Adipocyte (in vitro differentiated cells): ENCODE measurements around the gene RELL2.

Experiments used
- DNase-seq: peaks from one replicate; pipeline ENCODE4 v3.0.0-alpha.2; 2015; ENCODE audit warnings: low read depth
- H3K27me3 ChIP-seq: replicated peaks from 2 replicates; pipeline ENCODE4 v1.7.0; 2013; ENCODE audit warnings: mild to moderate bottlenecking, low read length, moderate library complexity; ENCODE audit not compliant: control insufficient read depth, insufficient read depth
- H3K36me3 ChIP-seq: 2 replicates; pipeline ENCODE4 v1.7.0; 2013; ENCODE audit warnings: low read length, mild to moderate bottlenecking, moderate library complexity; ENCODE audit not compliant: control insufficient read depth, insufficient read depth, severe bottlenecking
- H3K4me1 ChIP-seq: 2 replicates; pipeline ENCODE4 v1.7.0; 2013; ENCODE audit warnings: mild to moderate bottlenecking, low read length, moderate library complexity; ENCODE audit not compliant: control insufficient read depth, insufficient read depth
- H3K4me3 ChIP-seq: 2 replicates; pipeline ENCODE4 v1.7.0; 2013; ENCODE audit warnings: mild to moderate bottlenecking, low read length, moderate library complexity
- H3K9ac ChIP-seq: 2 replicates; pipeline ENCODE4 v1.7.0; 2013; ENCODE audit warnings: mild to moderate bottlenecking, low read length, moderate library complexity
- H3K9me3 ChIP-seq: 2 replicates; pipeline ENCODE4 v1.7.0; 2013; ENCODE audit warnings: mild to moderate bottlenecking, low read length, moderate library complexity; ENCODE audit not compliant: control insufficient read depth

The RELL2 gene, protein sequence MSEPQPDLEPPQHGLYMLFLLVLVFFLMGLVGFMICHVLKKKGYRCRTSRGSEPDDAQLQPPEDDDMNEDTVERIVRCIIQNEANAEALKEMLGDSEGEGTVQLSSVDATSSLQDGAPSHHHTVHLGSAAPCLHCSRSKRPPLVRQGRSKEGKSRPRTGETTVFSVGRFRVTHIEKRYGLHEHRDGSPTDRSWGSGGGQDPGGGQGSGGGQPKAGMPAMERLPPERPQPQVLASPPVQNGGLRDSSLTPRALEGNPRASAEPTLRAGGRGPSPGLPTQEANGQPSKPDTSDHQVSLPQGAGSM

DNA sequence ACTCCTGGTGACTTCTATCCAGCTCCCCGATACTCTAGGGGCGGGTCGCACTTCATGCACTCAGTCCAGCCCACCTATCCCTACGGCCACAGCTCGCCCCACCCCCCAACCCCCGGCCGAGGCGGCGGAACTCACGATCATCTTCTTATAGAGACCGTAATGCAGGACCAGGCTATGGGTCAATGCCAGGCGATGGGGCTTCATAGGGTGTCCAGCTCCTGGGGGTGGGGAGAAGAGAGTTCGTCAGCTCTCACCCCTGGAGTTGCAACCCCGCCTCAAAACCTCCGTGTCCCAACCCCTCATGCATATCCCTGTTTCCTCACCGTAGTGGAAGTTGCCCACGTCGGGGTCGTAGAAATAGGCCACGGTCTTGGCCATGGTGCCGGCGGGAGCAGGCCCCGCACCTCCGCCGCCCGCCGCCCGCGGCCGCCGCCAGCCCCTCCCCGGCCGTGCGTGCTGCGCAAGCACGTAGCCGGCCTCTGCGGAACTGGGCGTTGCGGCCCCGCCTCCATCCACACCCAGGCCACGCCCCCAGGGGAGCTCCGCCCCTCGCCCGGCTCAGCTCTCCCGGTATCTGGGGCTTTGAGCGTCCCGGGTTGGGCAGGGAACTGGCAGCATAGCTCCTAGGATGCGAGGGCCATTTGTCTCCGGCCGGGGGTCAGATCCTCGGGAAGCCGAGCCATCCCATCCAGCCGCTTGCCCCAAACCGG is at the start of gene RELL2, which contains the start of gene HDAC3:
TSS of gene RELL2 (plus strand) at position 585 of the 710 bp plus-strand sequence. CDS start 1,229 bp downstream, outside the sequence.
TSS of gene HDAC3 (minus strand) at position 437 of the 710 bp plus-strand sequence. CDS start at position 378, 59 bp downstream.
- Histone ChIP-seq H3K36me3 (no peaks in the 10 kb centered on the region), H3K27me3 (no peaks in the 10 kb centered on the region), H3K4me3 (peak within 1 kb of the TSS; percentile 96), H3K4me1 (peaks cover 17% of the 10 kb centered on the region), H3K9me3 (no peaks in the 10 kb centered on the region), H3K9ac (peak within 1 kb of the TSS; percentile 97)
- peak; percentile 98 for DNase-seq

DNA sequence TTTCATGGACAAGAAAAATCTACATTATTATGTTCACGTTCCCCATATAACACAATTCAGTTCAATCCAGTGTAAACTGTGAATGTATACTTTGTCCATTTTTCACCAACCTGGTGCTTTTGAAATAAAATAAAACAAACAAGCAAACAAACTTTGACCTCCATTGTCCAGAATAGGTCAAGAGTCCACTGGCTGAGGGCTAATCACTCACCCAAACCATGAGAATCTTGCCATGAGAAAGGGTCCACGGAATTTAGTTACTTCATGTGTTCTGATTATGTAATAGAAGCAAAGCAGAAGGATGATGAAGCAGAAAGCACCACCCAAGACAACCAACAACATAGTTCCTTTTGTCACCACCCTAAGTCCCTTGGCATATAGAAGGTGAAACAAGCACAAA is 46.7 kb upstream of the RELL2 start:
- H3K4me1 ChIP-seq: peaks cover 6% of the 10 kb centered on the region
- no peak for DNase-seq
- no peak overlapping the region for H3K9ac ChIP-seq
- H3K9me3 ChIP-seq: no peaks in the 10 kb centered on the region
- H3K36me3 ChIP-seq: peaks cover 11% of the 10 kb centered on the region
- H3K4me3 ChIP-seq: no peak overlapping the region
- H3K27me3 ChIP-seq: no peaks in the 10 kb centered on the region

DNA sequence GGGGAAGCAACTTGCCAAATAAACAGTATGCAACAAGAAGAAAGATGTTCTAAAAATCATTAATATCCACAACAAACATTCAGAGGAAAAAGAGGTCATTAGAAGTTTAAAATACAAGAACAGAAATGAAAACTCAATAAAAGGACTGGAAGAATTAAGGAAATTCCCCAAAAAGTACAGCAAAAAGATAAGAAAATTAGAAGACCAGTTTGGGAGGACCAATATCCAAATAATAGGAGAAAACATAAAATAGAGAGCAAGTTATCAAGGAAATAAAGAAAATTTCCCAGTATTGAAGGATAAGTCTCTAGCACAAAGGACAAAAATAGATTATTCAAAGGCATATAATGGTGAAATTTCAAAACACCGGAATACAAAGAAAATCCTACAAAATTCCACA is 39.9 kb upstream of the RELL2 start:
- Histone ChIP-seq H3K9ac (no peak overlapping the region), H3K4me1 (peaks cover 9% of the 10 kb centered on the region), H3K4me3 (no peak overlapping the region), H3K36me3 (no peaks in the 10 kb centered on the region), H3K27me3 (no peaks in the 10 kb centered on the region), H3K9me3 (no peaks in the 10 kb centered on the region)
- DNase-seq: no peak

DNA sequence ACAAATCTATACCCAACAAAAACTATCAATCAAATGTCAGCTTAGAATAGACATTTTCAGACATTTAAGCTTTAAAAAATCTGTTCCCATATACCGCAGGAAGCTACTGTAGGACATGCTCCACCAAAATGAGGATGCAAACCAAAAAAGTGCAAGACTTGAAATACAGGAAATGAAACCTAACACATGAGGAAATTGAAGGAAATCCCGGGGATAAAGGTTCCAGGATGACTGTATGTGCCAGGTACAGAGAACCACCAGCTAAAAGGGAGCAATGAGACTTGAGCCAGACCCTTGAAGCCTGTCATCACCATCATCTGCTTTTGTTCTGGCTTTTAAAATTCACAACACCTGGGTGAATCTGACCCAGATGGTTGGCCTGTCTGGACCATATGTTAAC is 39.4 kb upstream of the RELL2 start:
- no peak overlapping the region for H3K4me3 ChIP-seq
- H3K4me1 ChIP-seq: peaks cover 9% of the 10 kb centered on the region

DNA sequence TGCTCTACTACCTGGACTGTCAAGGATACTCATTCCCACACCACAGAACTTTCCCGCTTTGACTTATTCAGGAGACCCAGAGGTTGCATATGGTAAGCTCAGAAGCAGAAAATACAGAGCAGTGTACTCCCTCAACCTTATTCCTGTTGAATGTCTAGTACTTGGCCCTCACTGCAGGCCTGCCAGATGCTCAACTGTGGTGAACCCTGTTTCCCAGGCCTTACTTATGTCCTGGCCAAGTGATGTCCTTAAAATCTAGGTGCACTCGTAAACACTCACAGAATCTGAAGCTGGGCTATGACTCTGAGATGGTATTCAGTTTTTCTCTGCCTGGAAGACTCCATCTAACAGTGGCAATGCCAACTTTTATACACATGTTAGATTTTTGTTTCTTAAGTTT is 39.0 kb upstream of the RELL2 start:
- DNase-seq: no peak
- no peaks in the 10 kb centered on the region for H3K9me3 ChIP-seq
- no peaks in the 10 kb centered on the region for H3K36me3 ChIP-seq
- H3K27me3 ChIP-seq: no peaks in the 10 kb centered on the region
- H3K4me1 ChIP-seq: peaks cover 9% of the 10 kb centered on the region
- no peak overlapping the region for H3K9ac ChIP-seq
- no peak overlapping the region for H3K4me3 ChIP-seq

More for the DNA sequence above, 39.4 kb upstream of the RELL2 start:
- DNase-seq: no peak
- Histone ChIP-seq H3K9me3 (no peaks in the 10 kb centered on the region), H3K36me3 (no peaks in the 10 kb centered on the region), H3K27me3 (no peaks in the 10 kb centered on the region), H3K9ac (no peak overlapping the region)

DNA sequence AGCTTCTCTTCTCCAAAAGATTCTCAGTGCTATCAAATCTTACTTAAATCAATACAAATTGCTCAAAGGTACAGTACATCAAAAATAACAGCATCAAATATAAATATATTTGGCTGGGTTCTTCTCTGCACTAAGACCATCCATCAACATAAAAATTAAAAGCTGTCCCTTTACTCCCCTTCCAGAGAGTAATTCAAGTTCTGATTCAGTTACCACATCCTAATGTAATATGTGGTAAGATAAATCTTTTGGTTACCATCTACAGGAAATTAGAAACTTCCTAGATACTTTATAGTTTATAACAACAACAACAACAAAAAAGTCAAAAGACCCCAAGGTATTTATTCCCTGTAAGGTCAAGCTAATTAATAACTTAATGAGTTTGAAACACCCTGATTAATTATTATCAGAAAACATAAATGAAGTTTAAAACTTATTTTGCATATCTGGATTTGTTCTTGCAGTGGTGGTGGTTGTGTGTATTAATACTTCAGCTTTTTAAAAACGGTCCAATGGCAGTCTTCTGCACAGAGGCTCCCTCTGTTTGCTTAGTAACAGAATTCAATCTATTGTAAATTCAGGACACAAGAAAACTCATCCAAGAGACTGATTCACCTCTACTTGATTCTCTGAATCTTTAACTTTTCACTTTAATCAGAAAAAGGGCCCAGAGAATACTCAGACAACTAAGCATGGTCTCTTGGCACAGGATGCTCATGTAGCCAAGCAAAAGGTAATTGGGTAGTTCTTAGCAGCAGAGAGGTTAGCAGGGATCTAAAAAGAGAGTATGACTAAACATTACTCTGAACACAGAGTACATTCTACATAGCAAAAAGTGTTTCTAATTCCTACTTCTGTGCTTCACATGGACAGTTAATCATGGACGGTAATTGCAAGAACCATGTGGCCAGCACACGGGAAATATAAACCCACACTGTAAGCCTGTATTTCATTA is 38.1 kb upstream of the RELL2 start:
- H3K4me3 ChIP-seq: no peak overlapping the region
- no peaks in the 10 kb centered on the region for H3K27me3 ChIP-seq
- H3K9ac ChIP-seq: no peak overlapping the region
- H3K9me3 ChIP-seq: no peaks in the 10 kb centered on the region
- no peaks in the 10 kb centered on the region for H3K36me3 ChIP-seq
- peaks cover 10% of the 10 kb centered on the region for H3K4me1 ChIP-seq
- DNase-seq: peak; percentile 30

DNA sequence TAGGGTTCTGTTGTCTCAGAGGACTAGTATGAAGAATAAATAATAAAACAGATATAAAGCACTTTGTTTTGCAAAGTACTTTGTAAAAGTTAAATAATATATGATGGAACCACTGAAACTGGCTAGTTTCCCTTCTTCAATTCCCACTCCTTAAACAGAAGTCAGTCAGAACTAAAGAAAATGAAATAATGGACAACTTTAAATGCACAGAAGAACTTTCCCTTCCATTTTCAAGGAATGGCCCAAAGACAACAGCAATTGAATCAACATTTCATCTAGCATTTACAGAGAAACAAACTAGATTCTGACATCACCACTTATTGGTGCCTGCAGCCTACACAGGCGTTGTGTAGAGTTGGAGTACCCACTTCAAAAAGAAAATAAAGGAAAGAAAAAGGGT is 34.2 kb upstream of the RELL2 start:
- no peaks in the 10 kb centered on the region for H3K9me3 ChIP-seq
- no peak overlapping the region for H3K4me3 ChIP-seq
- no peak for DNase-seq
- H3K36me3 ChIP-seq: no peaks in the 10 kb centered on the region
- no peak overlapping the region for H3K9ac ChIP-seq
- no peaks in the 10 kb centered on the region for H3K27me3 ChIP-seq
- H3K4me1 ChIP-seq: peaks cover 33% of the 10 kb centered on the region

DNA sequence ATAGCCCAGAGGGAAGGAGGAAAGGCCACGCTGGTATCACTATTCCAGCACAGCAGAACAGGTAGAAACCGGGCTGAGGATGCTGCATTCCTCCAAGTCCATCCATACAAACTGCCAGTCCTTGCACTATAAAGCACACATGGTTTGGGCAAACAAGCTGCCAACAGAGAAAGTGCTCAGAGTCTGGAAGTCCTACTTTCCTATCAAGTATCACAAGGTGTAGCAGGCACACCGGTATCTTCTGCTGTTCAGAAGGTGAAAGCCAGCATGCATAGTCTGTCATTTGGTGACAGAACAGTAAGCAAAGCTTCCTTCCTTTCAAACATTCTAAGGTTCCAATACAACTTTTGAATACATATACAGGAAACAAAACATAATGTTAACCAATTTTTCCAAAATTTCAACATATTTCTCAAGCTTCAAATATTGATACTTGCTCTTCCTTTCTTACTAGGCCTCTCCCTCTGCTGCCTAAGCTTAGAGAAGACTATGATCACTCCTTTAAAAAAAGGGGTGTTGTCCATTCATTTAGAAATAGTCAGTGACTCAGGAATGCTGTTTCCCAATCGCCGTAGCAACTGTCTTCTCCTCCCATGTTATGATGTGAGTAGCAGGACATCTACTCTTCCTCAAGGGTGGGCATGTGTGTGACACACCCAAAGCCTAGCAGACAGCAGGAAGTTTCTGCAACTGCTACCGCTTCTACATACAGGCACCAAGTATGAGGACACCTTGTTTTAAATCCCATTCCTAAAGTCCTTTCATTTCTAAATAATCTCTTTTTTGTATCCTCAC is 32.7 kb upstream of the RELL2 start:
- H3K4me3 ChIP-seq: peak overlapping the region; percentile 66

DNA sequence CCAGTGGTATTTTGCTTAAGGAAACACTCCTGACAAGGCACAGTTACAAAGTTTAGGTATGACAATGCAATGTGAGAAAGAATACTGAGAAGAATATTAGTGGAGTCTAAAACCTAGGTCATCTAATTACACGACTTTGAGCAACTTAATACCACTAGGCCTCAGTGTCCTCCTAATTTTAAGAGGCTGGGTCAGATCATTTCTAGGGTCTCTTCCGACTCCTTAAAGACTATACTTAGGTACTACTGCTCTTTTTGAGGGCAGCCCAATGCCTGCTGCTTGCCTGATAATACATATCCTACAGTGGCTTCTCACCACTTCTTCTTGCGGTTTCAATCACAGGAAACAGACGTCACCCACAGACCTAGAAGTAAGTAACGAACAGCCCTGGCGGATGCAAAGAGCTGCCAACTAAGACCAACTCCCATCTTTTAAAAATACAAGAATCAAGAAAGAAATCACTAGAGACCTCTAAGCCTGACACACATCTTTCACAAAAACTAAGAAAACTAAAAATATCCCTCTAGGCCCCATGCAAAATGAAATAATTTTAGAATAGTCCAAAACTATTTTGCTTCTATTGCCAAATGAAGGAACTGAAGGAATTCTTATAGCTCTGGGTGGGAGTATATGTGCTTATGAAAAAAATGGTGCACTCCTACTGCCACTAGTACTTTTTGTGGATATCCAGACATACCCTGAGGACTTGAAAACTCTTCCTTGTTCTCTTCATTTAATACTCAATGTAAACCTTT is 31.1 kb upstream of the RELL2 start:
- Histone ChIP-seq H3K4me3 (peak overlapping the region; percentile 0), H3K27me3 (no peaks in the 10 kb centered on the region), H3K9ac (peak overlapping the region; percentile 52), H3K36me3 (no peaks in the 10 kb centered on the region), H3K4me1 (peaks cover 24% of the 10 kb centered on the region), H3K9me3 (no peaks in the 10 kb centered on the region)
- no peak for DNase-seq

More for the DNA sequence above, 32.7 kb upstream of the RELL2 start:
- Histone ChIP-seq H3K9me3 (no peaks in the 10 kb centered on the region), H3K27me3 (no peaks in the 10 kb centered on the region), H3K4me1 (peaks cover 24% of the 10 kb centered on the region), H3K9ac (peak overlapping the region; percentile 49), H3K36me3 (no peaks in the 10 kb centered on the region)
- DNase-seq: peak; percentile 94

DNA sequence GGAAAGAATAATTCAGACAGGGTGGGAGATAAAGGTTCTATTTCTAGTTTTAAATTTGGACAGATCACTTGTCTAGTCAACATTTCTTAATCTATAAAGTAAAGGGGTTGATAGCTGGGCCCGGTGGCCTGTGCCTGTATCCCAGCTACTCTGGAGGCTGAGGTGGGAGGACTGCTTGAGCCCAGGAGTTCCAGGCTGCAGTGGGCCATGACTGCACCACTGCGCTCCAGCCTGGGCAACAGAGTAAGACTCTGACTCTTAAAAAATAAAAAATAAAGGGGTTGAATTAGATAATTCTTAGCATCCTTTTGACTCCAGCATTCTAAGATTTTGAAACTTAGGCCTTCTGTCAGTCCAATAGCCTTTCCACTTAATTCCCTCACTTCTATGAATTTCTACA is 28.8 kb upstream of the RELL2 start:
- DNase-seq: no peak
- H3K4me3 ChIP-seq: no peak overlapping the region
- H3K9ac ChIP-seq: no peak overlapping the region
- H3K36me3 ChIP-seq: no peaks in the 10 kb centered on the region
- H3K4me1 ChIP-seq: peaks cover 24% of the 10 kb centered on the region
- H3K27me3 ChIP-seq: no peaks in the 10 kb centered on the region
- no peaks in the 10 kb centered on the region for H3K9me3 ChIP-seq
